Germinal center (tissue), 1 donor: ENCODE measurements around the gene ADAMTSL4.

ENCODE experiments used
- DNase-seq: peaks from one replicate; pipeline ENCODE4 v3.0.0; 2012; ENCODE audit warnings: mixed read lengths, low spot score

Gene ADAMTSL4

DNA sequence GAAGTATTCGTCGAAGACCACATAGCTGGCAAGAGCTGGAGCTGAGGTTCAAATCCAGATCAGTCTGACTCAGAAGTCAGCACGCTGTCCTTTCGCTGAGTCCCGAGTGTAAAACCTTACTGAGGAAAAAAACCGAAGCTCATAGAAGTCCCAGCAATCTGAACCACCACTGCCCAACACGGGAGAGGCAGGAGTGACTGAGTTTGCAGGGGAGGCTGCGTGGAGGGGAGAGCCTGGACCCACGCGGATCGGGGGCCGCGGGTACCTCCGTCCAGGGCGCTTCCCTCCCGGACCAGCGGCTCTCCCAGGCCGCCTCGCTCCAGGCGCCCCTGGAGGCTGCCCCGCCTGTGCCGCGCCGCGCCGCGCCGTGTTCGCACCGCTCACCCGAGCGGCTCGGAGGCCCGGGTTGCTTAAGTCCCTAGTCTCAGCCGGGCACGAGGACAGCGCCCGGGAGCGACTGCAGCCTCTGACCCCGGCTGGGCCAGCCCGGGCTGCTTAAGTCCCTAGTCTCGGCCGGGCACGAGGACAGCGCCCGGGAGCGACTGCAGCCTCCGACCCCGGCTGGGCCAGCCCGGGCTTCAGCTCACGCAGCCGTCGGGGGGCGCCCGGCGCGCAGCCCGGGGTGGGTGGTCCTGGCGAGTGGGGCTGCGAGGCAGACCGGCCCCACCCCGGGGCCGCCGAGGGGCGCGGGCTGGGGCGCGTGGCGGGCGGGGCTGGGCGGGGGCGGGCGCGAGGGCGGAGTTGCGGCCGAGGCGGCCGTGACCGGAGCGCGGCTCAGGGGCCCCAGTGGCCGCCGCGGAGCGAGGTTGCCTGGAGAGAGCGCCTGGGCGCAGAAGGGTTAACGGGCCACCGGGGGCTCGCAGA lies at the start of gene ADAMTSL4:
TSS of gene ADAMTSL4 (plus strand) at position 777 of the 864 bp plus-strand sequence. CDS start 2,881 bp downstream, outside the sequence.
- peak; percentile 68 for DNase-seq

DNA sequence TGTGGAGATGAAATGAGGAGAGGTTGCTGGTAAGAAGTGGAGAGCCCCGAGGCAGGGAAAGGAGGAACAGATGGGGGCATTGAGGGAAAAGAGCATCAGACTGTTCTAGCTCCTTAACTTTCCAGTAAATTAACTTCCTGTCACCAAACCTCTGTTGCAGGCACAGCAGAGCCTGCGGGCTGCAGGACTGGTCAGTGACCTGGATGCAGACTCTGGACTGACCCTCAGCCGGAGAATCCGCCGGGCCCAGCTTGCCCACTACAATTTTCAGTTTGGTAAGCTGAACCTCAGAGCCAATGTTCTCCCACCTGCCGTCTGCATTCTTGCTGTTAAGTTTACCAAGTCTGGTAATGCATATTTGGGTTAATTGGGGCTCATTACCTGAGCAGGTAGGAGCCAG lies 43.8 kb upstream of the ADAMTSL4 start:
- DNase-seq: no peak

DNA sequence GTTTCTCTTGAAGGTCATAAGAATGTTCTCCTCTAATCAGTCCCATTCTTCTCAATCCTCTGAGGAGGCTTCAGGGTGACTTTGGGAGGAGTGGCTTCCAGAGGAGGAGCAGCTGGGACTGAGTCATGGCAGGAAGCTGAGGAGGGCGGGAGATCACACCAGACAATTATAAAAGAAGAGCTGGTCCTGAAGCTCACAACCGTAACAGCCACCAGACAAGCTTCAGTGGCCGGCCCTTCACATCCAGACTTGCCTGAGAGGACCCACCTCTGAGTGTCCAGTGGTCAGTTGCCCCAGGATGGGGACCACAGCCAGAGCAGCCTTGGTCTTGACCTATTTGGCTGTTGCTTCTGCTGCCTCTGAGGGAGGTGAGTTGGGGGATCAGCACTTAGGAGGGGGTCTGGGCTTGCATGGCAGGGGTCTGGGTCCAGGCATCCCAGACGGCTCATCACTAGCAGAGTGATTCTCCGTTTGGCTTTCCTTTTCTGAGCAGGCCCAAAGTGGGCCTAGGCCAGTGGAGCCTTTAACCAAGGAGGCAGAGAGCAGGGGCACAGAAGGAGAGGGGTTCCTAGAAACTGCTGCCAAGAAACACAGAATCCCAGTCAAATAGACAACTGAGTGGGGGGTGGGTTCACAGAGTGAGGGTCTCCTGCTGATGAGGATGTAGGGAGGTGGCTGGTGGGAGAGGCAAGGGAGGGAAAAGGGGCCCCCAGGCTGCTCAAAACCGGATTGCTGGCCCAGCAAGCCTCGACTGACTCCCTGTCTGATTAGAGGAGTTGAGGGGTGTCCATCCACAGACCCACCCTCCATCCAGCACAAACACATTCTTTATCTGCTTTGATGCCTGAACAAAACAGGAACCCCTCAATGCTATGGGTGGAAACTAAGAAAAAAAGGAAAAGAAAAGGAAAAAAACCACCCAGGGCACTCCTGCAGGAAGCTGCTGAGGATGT lies 41.0 kb upstream of the ADAMTSL4 start, which contains the start of gene ECM1:
TSS of gene ECM1 (plus strand) at position 198 of the 953 bp plus-strand sequence. CDS start at position 299, 101 bp downstream.
- no peak for DNase-seq

DNA sequence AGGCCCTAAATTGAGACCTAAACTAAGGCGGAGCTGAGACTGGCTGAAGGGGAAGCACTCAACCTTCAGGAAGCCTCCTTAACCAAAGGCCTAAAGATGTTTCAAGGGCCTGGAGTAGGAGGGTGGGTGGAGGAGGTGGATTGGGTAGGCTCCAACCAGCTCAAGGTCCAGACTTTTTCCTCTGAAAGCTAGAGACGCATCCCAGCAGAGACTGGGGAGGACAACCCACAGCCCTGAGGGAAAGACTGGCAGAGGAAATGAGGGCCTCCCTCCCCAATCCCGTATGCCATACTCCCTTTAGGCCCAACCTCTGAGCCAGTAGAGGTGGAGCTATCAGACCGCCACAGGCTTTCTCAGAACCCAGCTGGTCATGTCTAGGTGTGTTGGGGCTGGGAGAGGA lies 40.2 kb upstream of the ADAMTSL4 start:
- no peak for DNase-seq

DNA sequence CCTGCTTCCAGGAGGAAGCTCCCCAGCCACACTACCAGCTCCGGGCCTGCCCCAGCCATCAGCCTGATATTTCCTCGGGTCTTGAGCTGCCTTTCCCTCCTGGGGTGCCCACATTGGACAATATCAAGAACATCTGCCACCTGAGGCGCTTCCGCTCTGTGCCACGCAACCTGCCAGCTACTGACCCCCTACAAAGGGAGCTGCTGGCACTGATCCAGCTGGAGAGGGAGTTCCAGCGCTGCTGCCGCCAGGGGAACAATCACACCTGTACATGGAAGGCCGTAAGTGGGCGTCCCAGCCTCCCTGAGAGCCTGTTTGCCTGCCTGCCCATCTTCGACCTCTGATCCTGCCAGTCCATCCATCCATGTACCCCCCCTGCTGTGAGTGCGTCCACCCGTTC lies 37.7 kb upstream of the ADAMTSL4 start:
- DNase-seq: no peak

DNA sequence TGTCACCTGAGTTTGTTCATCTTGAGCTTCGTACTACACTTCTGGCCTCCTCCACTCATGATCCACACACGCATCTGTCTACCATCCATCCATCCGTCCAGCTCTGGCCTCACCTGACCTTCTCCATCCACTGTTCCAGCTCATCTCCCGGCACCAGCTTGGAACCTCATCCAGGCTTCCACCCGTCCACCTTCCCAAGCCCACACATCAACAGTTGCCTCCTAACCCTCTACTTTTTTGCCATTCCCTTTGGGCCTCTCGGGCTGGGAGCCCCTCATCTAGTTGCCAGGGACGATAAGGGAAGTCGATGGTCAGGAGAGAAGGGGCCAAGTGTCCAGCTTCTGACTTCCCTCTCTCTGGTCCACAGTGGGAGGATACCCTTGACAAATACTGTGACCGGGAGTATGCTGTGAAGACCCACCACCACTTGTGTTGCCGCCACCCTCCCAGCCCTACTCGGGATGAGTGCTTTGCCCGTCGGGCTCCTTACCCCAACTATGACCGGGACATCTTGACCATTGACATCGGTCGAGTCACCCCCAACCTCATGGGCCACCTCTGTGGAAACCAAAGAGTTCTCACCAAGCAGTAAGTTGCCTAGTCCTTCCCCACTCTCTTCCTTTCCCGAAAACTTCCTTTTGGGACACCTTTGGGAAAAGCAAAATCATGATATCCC lies 37.1 kb upstream of the ADAMTSL4 start:
- DNase-seq: no peak

DNA sequence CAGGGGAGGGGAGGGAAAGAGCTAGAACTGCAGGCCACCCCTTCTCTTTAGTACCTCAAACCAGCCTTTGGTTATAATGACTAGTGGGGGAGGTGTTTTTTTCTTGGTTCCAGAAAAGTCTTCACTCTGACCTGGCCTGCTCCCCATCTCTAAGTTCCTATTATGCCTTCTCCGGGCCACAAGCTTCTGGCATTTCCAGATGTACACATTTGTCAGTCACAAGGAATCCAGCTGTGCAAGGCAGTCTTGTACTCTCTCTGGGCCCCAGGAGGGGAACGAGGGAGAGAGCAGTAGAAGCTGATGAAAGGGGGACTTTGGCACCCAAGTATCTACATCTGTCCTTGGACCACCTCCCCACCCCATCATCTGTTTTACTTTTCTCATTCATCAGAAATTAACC lies 36.4 kb upstream of the ADAMTSL4 start:
- no peak for DNase-seq

DNA sequence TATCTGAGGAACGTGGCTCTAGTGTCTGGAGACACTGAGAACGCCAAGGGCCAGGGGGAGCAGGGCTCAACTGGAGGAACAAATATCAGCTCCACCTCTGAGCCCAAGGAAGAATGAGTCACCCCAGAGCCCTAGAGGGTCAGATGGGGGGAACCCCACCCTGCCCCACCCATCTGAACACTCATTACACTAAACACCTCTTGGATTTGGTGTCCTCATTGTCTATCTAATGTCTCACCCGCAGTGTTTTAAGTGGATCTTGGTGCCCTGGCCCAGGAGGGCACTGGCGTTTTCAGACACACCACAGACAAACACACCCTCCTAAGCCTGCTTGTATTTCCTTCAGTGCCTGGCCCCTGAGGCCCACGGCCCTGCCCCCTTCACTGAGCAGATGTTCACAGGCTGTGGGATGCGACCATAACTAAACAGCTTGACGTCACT lies 35.8 kb upstream of the ADAMTSL4 start:
- DNase-seq: no peak

DNA sequence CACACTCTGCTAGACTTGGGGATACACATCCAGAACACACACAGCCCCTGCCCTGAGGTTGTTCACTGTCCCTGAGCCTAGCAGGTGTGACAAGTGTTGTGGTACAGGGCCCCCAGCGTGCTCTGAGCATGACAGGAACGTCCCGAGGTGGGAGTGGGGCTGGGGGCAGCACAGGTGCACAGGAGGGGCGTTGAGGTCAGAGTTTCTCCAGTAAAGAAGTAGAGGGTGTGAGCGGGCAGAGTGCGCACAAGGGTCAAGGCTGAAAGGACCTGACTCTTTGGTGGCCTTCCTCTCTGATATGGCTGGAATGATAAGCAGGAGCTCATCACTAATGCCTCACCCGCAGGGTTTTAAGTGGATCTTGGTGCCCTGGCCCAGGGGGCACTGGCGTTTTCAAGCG lies 34.9 kb upstream of the ADAMTSL4 start:
- no peak for DNase-seq

DNA sequence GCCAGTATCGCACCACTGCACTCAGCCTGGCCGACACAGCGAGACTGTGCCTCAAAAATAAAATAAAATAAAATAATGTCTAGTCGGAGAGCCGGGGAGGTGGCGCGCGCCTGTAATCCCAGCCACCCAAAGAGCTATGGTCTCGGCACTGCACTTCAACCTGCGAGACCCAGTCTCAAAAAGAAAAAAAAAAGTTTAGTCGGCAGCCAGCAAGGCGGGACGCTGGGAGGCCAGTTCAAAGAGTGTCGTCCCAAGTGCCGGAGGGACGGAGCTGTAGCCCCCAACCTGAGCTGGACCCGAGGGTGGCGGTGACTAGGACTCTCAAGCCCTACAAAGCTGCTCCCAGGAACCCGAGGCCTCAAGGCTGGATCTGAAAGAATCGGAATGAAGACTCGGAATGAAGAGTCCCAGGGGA lies 34.3 kb upstream of the ADAMTSL4 start:
- no peak for DNase-seq

DNA sequence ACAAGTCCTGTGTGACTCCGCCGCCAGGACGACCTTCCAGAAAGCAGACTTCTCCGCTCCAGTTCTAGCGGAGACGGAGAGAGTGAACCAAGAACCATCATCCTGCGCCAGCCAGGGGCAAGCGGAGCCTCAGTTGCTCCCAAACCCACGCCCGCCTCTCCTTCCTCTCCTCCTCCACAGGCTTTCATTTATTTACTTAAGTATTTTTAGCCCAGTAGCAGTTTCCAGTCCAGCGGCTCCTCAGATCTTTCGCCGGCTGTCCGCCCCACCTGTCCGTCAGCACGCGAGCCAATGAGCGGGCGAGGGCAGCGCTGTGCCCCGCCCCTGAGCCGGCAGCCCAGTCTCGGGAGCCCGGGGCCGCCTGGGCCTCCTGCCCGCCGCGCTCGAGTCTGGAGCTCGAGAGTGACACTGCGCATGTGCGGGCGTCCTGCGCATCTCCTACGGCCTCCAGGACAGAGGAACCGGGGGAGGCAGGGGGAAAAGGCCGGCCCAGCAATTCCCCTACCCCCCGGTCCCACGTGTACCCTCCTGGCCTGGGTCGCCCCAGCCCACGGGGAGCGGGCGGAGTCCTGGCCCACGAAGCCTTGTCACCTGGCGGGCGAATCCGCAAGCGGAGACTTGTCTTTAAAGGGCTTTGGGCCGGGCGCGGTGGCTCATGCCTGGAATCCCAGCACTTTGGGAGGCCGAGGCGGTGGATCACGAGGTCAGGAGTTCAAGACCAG lies 33.7 kb upstream of the ADAMTSL4 start, which contains the start of gene FALEC:
TSS of gene FALEC (plus strand) at position 425 of the 722 bp plus-strand sequence.
- peak; percentile 98 for DNase-seq

DNA sequence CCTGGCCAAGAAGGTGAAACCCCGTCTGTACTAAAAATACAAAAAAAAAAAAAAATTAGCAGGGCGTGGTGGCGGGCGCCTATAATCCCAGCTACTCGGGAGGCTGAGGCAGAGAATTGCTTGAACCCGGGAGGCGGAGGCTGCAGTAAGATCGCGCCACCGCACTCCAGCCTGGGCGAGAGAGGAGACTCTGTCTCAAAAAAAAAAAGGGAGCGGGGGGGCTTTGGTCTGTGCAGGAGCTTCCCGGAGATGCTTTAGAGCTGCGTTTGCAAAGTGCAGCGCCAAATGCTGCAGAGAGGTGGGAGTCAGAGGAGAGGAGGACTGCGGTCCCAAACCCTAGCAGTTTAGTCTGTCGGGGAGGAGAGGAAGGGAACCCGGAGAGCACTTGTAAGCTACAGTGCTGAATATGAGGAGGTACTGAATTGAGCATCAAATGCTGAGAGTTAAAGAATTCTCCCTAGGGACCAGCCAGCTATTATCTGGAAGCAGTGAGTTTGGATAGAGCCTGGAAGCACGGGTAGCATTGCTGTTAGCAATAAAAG lies 33.1 kb upstream of the ADAMTSL4 start:
- no peak for DNase-seq

DNA sequence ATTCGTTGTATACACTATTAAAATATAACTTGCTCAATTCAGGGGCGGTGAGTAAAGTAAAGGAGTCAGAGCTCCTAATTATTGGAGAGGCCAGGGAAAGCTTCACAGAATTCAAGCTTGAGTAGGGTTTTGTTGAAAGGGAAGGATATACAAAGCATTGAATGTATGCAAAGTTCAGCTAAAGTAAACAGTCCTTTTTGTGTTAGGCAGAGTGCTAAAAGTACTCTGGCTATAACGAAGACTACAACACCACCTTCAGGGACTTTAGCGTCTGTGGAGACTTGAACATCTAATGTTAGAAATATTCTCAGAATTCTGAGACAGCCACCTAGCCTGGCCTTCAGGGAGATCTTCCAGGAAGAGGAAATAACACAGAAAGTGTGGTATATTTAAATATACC lies 32.6 kb upstream of the ADAMTSL4 start:
- DNase-seq: no peak

DNA sequence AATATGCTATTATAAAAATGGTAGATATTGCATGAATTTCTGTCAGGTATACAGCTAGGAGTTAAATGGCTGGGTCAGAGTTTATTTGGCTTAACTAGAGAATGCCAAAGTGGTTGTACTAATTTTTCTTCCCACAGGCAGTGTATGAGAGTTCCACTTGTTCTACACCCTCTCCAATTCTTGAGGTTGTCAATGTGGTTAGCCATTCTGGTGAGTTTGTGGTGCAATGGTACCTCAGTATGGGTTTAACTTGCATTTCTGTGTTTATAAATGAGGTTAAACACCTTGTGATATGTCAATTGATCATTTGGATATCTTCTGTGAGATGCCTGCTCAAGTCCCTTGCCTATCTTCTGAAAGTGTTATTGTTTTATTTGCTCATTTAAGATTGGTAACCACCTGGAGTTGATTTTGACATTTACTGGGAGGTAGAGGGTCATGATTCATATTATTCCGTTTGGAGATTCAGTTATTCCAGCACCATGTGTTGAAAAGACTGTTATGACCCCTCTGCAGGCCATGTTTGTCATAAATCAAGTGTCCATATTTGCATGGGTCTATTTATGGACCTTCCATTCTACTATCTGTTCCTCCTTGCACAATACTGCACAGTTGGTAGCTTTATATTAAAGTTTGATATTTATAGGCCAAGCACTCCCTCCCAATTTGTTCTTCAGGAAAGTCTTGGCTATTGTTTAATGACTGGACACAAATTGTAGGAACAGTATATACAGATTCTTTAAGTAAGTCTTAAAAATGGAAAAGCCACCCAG lies 27.8 kb upstream of the ADAMTSL4 start:
- DNase-seq: no peak

DNA sequence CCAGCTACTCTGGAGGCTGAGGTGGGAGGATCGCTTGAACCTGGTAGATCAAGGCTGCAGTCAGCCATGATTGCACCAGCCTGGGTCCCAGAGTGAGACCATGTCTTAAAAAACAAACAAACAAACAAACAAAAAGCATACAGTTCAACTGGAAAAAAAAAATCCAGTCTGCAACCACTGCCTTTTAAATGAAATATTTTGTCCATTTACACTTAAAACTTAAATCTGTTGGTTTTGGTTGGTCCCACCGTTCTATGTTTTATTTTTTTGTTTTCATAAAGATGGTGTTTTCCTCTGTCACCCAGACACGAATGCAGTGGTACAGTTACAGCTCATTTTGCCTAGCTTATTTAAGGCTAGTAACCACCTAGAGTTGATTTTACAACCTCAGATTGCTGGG lies 23.9 kb upstream of the ADAMTSL4 start:
- DNase-seq: no peak

DNA sequence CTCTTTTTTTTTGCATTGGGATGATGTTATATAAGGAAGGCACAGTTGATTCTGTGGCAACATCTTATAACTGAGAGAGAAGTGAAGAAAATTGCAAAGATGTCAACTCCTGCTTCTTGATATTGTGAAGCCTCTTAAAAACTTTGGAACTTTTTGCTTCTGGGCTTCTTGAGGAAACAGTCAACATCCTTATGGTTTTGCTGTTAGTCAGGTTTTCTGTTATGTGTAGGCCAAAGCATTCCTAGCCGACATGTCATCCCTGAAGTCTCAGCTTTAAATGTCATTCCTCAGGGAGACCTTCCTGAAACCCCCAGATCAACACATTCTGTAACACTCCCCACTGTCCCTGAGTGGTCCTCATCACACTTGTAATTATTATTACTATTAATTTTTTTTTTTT lies 21.0 kb upstream of the ADAMTSL4 start:
- DNase-seq: no peak

DNA sequence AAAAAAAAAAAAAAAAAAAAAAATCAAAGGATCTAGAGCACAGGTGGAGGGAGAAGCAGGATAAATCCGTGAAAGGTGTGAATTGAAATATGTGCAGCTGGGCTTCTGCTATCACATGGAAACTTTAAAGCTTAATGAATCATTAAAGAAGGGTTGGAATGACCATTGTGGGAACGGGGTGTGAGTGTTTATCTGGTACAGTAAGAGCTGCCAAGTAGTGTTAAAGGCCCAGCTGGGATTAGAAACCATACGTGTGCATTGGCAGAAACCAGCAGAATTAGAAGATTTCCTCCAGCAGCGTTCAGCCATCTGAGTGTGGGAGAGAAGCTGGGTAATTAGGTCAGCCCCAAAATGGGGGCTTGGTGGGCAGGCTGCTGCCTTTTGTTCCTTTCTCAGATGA lies 20.2 kb upstream of the ADAMTSL4 start:
- DNase-seq: no peak

DNA sequence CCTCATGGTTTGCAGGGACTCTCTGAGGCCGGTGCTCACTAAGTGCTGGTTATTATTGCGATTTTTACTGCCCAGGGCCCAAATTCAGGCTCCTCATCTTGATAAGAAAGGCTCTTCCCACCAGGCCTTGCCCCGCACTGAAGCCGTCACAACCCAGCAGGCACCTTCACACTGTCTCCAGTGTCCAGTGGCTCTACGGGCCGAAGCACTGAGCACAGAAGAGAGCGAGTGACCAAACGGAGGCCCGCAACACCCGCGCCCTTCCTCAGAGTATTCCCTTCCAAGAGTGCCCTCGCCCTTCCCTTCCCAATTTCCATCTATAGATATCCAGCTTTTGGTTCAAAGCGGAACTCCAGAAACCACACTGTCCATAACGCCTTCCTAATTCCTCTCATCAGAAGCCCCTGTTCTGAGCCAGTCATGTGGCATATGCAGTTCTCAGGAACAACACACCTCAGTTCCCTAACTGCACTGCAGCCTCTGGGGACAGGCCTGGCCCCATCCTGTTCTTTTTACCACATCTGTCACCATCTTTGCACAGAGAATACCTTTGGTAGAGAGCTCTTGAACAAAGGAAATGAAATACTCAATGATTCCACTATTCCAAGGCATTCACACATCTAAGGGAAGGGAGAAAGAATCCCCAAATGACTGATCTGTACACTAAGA lies 18.6 kb upstream of the ADAMTSL4 start:
- no peak for DNase-seq

DNA sequence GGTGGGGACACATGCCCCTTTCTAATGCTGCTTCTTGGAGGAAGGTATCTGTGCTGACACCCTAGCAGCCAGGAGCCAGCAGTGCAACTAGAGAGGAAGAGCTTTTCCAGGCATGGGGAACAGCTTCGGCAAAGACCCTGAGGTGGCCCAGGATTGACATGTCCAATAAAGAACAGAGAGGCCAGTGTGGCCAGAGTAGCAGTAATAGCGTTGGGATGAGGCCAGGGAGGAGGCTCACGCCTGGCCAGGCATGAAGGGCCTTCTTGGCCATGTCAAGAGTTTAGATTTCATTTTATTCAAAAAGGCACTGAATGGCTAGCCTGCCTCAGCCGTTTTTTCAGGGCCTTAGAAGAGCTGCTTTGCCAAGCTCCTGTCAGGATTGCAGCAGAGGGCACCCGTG lies 16.3 kb upstream of the ADAMTSL4 start:
- DNase-seq: no peak

DNA sequence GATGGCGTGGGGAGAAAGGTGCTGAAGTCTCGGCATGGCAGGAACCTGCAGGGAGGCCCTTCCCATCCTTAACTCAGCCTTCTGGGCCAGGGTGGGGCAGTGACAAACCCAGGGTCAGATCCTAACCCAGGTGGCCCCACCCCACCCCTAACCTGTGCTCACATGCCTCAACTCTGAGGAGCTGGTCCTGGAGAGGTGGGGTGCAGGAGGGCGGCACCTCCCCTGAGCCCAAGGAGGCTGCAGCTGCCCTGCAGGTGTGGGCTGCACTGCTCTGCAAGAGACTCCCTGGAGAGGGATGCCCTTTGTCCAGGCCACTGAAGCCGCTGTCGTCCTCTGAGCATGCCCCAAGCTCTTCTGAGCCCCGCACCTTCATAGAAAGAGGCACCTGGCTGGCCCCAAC lies 15.2 kb upstream of the ADAMTSL4 start:
- DNase-seq: no peak
